Measurements from ENCODE around the gene PDE4C.

Gene PDE4C

GRCh38 chr19:18203863-18204393 is 22.3 kb downstream of the PDE4C start, which contains the start of gene RAB3A (continued):
- no peak for TF ChIP-seq PRDM6 (tag by site-specific recombination; IDR thresholded peaks at IDR 0.05)
- no peak for TF ChIP-seq ZNF404 (tag by site-specific recombination; IDR thresholded peaks at IDR 0.05)
- TF ChIP-seq ZNF19 (tag by site-specific recombination; IDR thresholded peaks at IDR 0.05; ENCODE audit: low read depth): no peak
- TF ChIP-seq GLI2 (tag by site-specific recombination; IDR thresholded peaks at IDR 0.05; ENCODE audit: borderline replicate concordance, low read depth): no peak
- no peak for TF ChIP-seq ZNF133 (tag by site-specific recombination; IDR thresholded peaks at IDR 0.05)
- TF ChIP-seq PATZ1 (tag by site-specific recombination; IDR thresholded peaks at IDR 0.05): no peak; the same call in 1 of the 2 replicates
- no peak for TF ChIP-seq SALL2 (tag by site-specific recombination; IDR thresholded peaks at IDR 0.05; ENCODE audit: borderline replicate concordance)
- TF ChIP-seq ZNF670 (tag by site-specific recombination; IDR thresholded peaks at IDR 0.05; ENCODE audit: low read depth): no peak
- no peak for TF ChIP-seq ZNF558 (tag by site-specific recombination; IDR thresholded peaks at IDR 0.05)
- no peak for TF ChIP-seq ZFP41 (tag by site-specific recombination; IDR thresholded peaks at IDR 0.05; ENCODE audit: borderline replicate concordance)
- no peak for TF ChIP-seq KLF16 (tag by site-specific recombination; IDR thresholded peaks at IDR 0.05)
- no peak for TF ChIP-seq ZNF10 (tag by site-specific recombination; IDR thresholded peaks at IDR 0.05)
- TF ChIP-seq ZNF571 (tag by site-specific recombination; IDR thresholded peaks at IDR 0.05): no peak
- TF ChIP-seq WT1 (tag by site-specific recombination; IDR thresholded peaks at IDR 0.05): no peak
- no peak for TF ChIP-seq ZNF423 (tag by site-specific recombination; IDR thresholded peaks at IDR 0.05)
- no peak for TF ChIP-seq ZNF37A (tag by site-specific recombination; IDR thresholded peaks at IDR 0.05)
- TF ChIP-seq, protein P1, sequence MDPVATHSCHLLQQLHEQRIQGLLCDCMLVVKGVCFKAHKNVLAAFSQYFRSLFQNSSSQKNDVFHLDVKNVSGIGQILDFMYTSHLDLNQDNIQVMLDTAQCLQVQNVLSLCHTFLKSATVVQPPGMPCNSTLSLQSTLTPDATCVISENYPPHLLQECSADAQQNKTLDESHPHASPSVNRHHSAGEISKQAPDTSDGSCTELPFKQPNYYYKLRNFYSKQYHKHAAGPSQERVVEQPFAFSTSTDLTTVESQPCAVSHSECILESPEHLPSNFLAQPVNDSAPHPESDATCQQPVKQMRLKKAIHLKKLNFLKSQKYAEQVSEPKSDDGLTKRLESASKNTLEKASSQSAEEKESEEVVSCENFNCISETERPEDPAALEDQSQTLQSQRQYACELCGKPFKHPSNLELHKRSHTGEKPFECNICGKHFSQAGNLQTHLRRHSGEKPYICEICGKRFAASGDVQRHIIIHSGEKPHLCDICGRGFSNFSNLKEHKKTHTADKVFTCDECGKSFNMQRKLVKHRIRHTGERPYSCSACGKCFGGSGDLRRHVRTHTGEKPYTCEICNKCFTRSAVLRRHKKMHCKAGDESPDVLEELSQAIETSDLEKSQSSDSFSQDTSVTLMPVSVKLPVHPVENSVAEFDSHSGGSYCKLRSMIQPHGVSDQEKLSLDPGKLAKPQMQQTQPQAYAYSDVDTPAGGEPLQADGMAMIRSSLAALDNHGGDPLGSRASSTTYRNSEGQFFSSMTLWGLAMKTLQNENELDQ (tag by site-specific recombination; IDR thresholded peaks at IDR 0.05; ENCODE audit: low read depth): no peak
- TF ChIP-seq ZNF239 (tag by site-specific recombination; IDR thresholded peaks at IDR 0.05): no peak
- TF ChIP-seq ZNF292 (tag by site-specific recombination; IDR thresholded peaks at IDR 0.05; ENCODE audit: borderline replicate concordance, low read depth): no peak
- TF ChIP-seq KLF9 (tag by site-specific recombination; IDR thresholded peaks at IDR 0.05; ENCODE audit: low read depth): no peak; the same call in 1 of the 2 replicates
- no peak for TF ChIP-seq ZNF174 (tag by site-specific recombination; IDR thresholded peaks at IDR 0.05)
- no peak; the same call in 1 of the 2 replicates for TF ChIP-seq ZNF777 (tag by site-specific recombination; IDR thresholded peaks at IDR 0.05; ENCODE audit: borderline replicate concordance)
- TF ChIP-seq ZIC2 (tag by site-specific recombination; IDR thresholded peaks at IDR 0.05): no peak; the same call in 1 of the 2 replicates
- TF ChIP-seq ZSCAN23 (tag by site-specific recombination; IDR thresholded peaks at IDR 0.05): no peak
- TF ChIP-seq ZBTB1 (tag by site-specific recombination; IDR thresholded peaks at IDR 0.05): no peak
- TF ChIP-seq TSHZ1 (tag by site-specific recombination; IDR thresholded peaks at IDR 0.05; ENCODE audit: borderline replicate concordance): no peak
- no peak for TF ChIP-seq ZNF48 (tag by site-specific recombination; IDR thresholded peaks at IDR 0.05)
- no peak for TF ChIP-seq ZNF677 (tag by site-specific recombination; IDR thresholded peaks at IDR 0.05)
- no peak for TF ChIP-seq ZNF626 (tag by site-specific recombination; IDR thresholded peaks at IDR 0.05)
- TF ChIP-seq ZSCAN16 (tag by site-specific recombination; IDR thresholded peaks at IDR 0.05): no peak
- TF ChIP-seq ZNF26 (tag by site-specific recombination; IDR thresholded peaks at IDR 0.05): no peak

Measured in HEK293 (cell line).